Smooth muscle cell (in vitro differentiated cells): ENCODE measurements around the gene RTN1. TPM values are rescaled to one million over a fixed set of nuclear protein-coding genes. Genes with fewer than 3 reads are reported as not detected.

ENCODE experiments used
- DNase-seq: peaks from one replicate; lab custom pipeline; 2025; ENCODE audit not compliant: unreplicated experiment; lab: John Stamatoyannopoulos, UW
- H2AFZ ChIP-seq: fragments of 200-600 bp; sonication (generic); 2 replicates; pipeline ENCODE4 v1.6.0; 2016; ENCODE audit warnings: antibody characterized with exemption, low read depth, mild to moderate bottlenecking
- H3F3A ChIP-seq: fragments of 200-600 bp; sonication (generic); 2 replicates; pipeline ENCODE4 v1.6.0; 2017; ENCODE audit warnings: antibody characterized with exemption, low read depth
- H3K27ac ChIP-seq: fragments of 200-600 bp; sonication (generic); 2 replicates; pipeline ENCODE4 v1.5.1; 2016; ENCODE audit warnings: low read depth, mild to moderate bottlenecking
- H3K27me3 ChIP-seq: fragments of 200-600 bp; sonication (generic); 2 replicates; pipeline ENCODE4 v1.6.1; 2016; ENCODE audit warnings: low read depth, mild to moderate bottlenecking
- H3K36me3 ChIP-seq: fragments of 200-600 bp; sonication (generic); 2 replicates; pipeline ENCODE4 v1.5.1; 2016; ENCODE audit warnings: low read depth
- H3K4me1 ChIP-seq: fragments of 200-600 bp; sonication (generic); 2 replicates; pipeline ENCODE4 v1.5.1; 2016; ENCODE audit warnings: low read depth
- H3K4me2 ChIP-seq: fragments of 200-600 bp; sonication (generic); 2 replicates; pipeline ENCODE4 v1.6.0; 2016; ENCODE audit warnings: mild to moderate bottlenecking
- H3K4me3 ChIP-seq: fragments of 200-600 bp; sonication (generic); 2 replicates; pipeline ENCODE4 v1.5.1; 2016; ENCODE audit warnings: mild to moderate bottlenecking
- H3K79me2 ChIP-seq: fragments of 200-600 bp; sonication (generic); 2 replicates; pipeline ENCODE4 v1.6.0; 2016; ENCODE audit warnings: low read depth, mild to moderate bottlenecking
- H3K9ac ChIP-seq: fragments of 200-600 bp; sonication (generic); 2 replicates; pipeline ENCODE4 v1.6.0; 2016; ENCODE audit warnings: low read depth
- H3K9me3 ChIP-seq: fragments of 200-600 bp; sonication (generic); replicated peaks from 2 replicates; pipeline ENCODE4 v1.5.1; 2016; ENCODE audit warnings: low read depth
- H4K20me1 ChIP-seq: fragments of 200-600 bp; sonication (generic); 2 replicates; pipeline ENCODE4 v1.6.0; 2016; ENCODE audit warnings: low read depth
- WGBS: methylation state at CpG from one replicate; pipeline ENCODE4 v1.1.7; 2016; ENCODE audit warnings: low lambda C conversion rate; 5-methylcytosine and 5-hydroxymethylcytosine counted together
- polyA plus RNA-seq: library from polyadenylated mRNA; unstranded; fragments of >200 nt; fragmentation: Nextera tagmentation; extraction: Ambion mirVana; gene quantifications from 2 replicates; pipeline ENCODE4 v1.2.1, GENCODE V29; 2016
- total RNA-seq: library from RNA; depleted of rRNA; stranded (reverse); fragments of >200 nt; gene quantifications from 2 replicates; pipeline ENCODE4 v1.2.3, GENCODE V29; 2014
- TF ChIP-seq, protein P1 (sequence below): fragments of 200-600 bp; sonication (generic); IDR thresholded peaks from 2 replicates; pipeline ENCODE4 v1.5.1; 2017; ENCODE audit warnings: borderline replicate concordance, mild to moderate bottlenecking, antibody characterized with exemption; ENCODE audit not compliant: insufficient read depth, poor library complexity, severe bottlenecking

RTN1 gene
- total and polyA plus RNA-seq, 2 experiments from 2014 or later, result not detected

DNA sequence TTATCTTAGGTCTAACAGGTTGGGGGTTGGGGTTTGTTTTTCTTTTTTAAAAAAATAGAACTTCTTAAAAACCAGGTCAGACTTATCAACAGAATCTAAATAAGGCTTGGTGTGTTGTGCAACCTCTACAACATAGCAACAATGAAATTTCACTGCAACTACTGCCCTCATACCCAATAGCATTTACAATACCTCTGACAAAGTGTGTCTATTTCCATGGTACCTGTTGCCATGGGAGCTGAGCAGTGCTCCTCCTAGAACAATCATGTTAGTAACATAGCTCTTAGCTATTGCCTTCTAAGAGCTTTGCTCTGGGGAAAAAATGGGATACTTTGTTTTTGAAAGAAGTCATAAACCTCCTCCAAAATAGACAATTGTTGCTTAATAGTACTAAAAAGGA is 190.7 kb downstream of the RTN1 start:
- Histone ChIP-seq H3K27ac (no peak overlapping the region), H3K36me3 (no peaks in the 10 kb centered on the region), H3K9me3 (no peaks in the 10 kb centered on the region), H3K79me2 (no peaks in the 10 kb centered on the region), H3F3A (no peaks in the 10 kb centered on the region), H3K27me3 (peaks cover 7% of the 10 kb centered on the region), H4K20me1 (no peaks in the 10 kb centered on the region), H3K9ac (no peak overlapping the region), H3K4me2 (no peak overlapping the region), H3K4me1 (peaks cover 11% of the 10 kb centered on the region), H2AFZ (no peak overlapping the region), H3K4me3 (no peak overlapping the region)
- TF ChIP-seq, protein P1, sequence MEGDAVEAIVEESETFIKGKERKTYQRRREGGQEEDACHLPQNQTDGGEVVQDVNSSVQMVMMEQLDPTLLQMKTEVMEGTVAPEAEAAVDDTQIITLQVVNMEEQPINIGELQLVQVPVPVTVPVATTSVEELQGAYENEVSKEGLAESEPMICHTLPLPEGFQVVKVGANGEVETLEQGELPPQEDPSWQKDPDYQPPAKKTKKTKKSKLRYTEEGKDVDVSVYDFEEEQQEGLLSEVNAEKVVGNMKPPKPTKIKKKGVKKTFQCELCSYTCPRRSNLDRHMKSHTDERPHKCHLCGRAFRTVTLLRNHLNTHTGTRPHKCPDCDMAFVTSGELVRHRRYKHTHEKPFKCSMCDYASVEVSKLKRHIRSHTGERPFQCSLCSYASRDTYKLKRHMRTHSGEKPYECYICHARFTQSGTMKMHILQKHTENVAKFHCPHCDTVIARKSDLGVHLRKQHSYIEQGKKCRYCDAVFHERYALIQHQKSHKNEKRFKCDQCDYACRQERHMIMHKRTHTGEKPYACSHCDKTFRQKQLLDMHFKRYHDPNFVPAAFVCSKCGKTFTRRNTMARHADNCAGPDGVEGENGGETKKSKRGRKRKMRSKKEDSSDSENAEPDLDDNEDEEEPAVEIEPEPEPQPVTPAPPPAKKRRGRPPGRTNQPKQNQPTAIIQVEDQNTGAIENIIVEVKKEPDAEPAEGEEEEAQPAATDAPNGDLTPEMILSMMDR, result no peak
- DNase-seq, result no peak

DNA sequence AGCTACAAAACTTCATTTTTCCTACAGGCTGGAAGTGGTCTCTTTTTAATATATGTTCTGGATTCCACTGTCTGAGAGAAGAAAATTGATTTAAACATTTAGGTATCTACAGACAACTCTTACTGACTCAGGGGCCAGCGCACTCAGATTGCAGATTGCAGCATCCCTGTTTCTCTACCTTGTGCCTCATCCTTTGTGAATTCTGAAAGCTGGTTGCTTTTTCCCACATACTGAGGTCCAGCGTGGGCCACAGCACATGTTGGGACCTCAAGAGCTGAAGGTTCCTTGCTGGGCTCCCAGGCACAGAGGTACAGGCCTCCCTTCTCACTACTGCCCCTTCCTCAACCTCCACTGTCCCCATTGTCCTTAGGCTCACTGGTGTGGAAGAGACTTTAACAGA is 192.2 kb downstream of the RTN1 start:
- H4K20me1 ChIP-seq, result no peaks in the 10 kb centered on the region
- H3K27ac ChIP-seq, result no peak overlapping the region
- H2AFZ ChIP-seq, result no peak overlapping the region
- H3K9ac ChIP-seq, result no peak overlapping the region
- peaks cover 13% of the 10 kb centered on the region for H3K27me3 ChIP-seq
- TF ChIP-seq, protein P1, result no peak
- WGBS, result 92% methylated on average over 2 of the region's 2 CpGs
- H3K4me1 ChIP-seq, result peaks cover 4% of the 10 kb centered on the region
- no peak overlapping the region for H3K4me3 ChIP-seq
- no peaks in the 10 kb centered on the region for H3K79me2 ChIP-seq
- H3K36me3 ChIP-seq, result no peaks in the 10 kb centered on the region
- DNase-seq, result no peak
- H3K4me2 ChIP-seq, result no peak overlapping the region
- H3K9me3 ChIP-seq, result no peaks in the 10 kb centered on the region
- no peaks in the 10 kb centered on the region for H3F3A ChIP-seq

DNA sequence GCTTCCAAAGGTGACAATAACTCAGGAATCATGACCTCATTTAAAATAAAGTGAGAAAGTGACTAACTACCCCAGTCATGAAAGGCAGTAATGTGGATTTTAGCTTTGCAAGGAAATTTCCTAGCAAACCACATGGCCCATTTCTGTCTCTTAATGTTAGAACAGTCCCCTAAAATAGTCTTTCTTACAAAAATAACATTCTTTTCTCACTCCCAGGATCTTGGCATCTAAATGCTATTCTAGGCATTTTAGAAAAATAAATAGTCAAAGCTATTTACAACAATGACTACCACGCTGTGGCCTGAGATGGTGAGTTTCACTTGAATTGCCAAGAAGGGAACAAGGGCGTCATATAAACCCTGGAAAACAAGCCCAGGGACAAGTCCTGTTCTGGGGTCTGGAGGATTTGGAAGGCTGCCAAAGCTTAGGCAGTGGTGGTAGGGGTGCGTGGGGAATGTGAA is 192.8 kb downstream of the RTN1 start:
- no peaks in the 10 kb centered on the region for H3F3A ChIP-seq
- H2AFZ ChIP-seq, result no peak overlapping the region
- 83% methylated on average over 3 of the region's 3 CpGs for WGBS
- H3K27me3 ChIP-seq, result peaks cover 13% of the 10 kb centered on the region
- no peak for DNase-seq
- H4K20me1 ChIP-seq, result no peaks in the 10 kb centered on the region
- H3K27ac ChIP-seq, result no peak overlapping the region
- H3K4me1 ChIP-seq, result no peaks in the 10 kb centered on the region
- no peaks in the 10 kb centered on the region for H3K79me2 ChIP-seq
- no peak overlapping the region for H3K4me2 ChIP-seq
- no peaks in the 10 kb centered on the region for H3K36me3 ChIP-seq
- no peak overlapping the region for H3K4me3 ChIP-seq
- TF ChIP-seq, protein P1, result no peak
- no peak overlapping the region for H3K9ac ChIP-seq
- no peaks in the 10 kb centered on the region for H3K9me3 ChIP-seq

DNA sequence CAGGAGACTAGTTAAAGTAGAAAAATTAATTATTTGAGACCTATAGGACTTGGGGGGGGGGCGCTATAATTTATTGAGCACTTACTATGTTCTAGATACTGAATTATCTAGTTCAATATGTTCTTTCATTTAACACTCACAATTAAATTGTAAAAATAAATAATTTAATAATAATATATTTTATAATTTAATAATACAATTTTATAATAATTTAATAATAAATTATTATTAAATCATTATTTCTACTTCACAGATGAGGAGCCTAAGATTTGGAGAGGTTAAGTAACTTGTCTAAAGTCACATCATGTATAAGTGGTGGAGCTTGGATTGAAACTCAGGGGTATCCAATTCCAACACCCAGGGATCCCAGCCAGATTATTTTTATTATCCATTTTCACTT is 195.2 kb downstream of the RTN1 start:
- H3K4me1 ChIP-seq, result peaks cover 6% of the 10 kb centered on the region
- no peak overlapping the region for H3K4me3 ChIP-seq
- H3K79me2 ChIP-seq, result no peaks in the 10 kb centered on the region
- TF ChIP-seq, protein P1, result no peak
- H3K4me2 ChIP-seq, result no peak overlapping the region
- WGBS, result 90% methylated on average over 1 of the region's 1 CpG
- H3F3A ChIP-seq, result no peaks in the 10 kb centered on the region
- H3K27me3 ChIP-seq, result peaks cover 7% of the 10 kb centered on the region
- H3K27ac ChIP-seq, result no peak overlapping the region
- H3K36me3 ChIP-seq, result no peaks in the 10 kb centered on the region
- H3K9ac ChIP-seq, result no peak overlapping the region
- H3K9me3 ChIP-seq, result no peaks in the 10 kb centered on the region
- no peaks in the 10 kb centered on the region for H4K20me1 ChIP-seq
- DNase-seq, result no peak
- H2AFZ ChIP-seq, result no peak overlapping the region
